ENCODE results near the gene PRSS57.
"Not testable (repeated sequence)": the region's sequence is repeated elsewhere in the genome, so short reads cannot be mapped to it uniquely, and the experiment has no call there.

Gene PRSS57

DNA sequence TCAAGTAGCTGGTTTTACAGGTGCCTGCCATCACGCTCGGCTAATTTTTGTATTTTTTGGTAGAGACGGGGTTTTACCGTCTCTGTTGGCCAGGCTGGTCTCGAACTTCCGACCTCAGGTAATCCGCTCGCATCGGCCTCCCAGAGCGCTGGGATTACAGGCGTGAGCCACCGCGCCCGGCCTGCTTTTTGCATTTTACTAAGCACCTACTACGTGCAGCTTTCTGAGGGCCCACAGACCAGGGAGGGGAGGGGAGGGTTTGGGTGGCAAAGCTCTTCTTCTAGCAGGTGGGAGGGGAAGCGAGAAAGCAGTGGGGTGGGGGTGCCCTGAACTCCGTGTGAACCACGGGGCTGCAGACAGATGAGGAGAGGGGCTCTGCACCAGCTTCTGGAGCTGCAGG lies 28.5 kb upstream of the PRSS57 start:
- no peak for FAIRE-seq
- DNase-seq (ENCODE audit: low spot score) = no peak

DNA sequence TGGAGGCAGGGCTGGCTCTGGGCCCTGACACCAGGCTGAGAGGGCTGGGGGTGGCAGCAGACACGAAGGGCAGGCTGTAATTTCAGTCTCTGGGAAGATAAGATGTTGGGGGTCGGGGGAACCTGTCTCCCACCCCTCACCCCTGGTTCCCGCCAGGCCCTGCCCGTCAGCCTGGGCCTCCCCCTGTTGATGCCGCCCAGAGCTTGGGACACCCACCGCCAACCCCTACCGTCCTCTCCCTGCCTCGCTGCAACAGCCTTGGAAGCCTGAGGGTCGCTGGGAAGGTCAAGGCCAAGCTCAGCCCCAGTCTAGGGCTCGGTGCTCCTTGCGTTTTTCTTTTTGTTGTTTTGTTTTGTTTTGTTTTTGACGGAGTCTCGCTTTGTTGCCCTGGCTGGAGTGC lies 28.0 kb upstream of the PRSS57 start:
- no peak for DNase-seq (ENCODE audit: low spot score)
- FAIRE-seq = no peak

- no peak for FAIRE-seq
- DNase-seq (ENCODE audit: low spot score) = no peak
These were observed 27.4 kb upstream of the PRSS57 start for GRCh38 chr19:722553-723101.

DNA sequence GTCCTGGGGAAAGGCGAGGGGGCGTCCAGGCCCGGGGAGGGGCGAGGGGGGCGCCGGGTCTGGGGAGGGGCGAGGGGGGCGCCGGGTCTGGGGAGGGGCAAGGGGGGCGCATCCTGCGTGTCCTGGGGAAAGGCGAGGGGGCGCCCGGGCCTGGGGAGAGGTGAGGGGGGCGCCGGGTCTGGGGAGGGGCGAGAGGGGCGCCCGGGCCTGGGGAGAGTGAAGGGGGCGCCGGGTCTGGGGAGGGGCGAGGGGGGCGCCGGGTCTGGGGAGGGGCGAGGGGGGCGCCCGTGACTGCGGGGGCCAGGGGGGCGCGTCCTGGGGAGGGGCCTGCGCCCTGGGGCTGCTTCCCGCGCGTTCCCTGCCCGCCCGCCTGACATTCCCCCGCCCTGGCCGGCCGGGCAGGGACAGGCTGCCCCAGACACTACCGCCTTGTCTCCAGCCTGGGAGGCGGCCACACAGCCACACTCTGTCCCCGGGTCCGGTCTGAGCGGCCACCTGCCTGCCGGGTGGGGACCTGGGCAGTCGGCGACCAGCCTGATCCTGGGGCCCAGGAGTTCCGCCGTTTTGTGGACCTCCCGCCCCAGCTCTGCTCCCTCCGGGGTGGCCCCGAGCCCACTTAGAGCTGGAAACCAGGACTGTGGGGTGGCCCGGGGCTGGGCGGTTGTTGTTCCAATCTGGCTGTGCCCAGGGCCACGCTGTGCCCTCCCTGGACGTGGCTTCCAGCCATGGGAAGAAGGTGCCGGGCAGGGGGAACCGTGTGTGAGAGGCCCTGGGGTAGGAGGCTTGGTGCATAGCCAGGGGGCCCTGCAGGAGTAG lies 25.3 kb upstream of the PRSS57 start:
- DNase-seq (ENCODE audit: low spot score) = no peak
- FAIRE-seq = no peak

- DNase-seq (ENCODE audit: low spot score) = no peak
- no peak for FAIRE-seq
These were observed 24.5 kb upstream of the PRSS57 start for GRCh38 chr19:719636-720344.

GRCh38 chr19:718991-719512 lies 23.8 kb upstream of the PRSS57 start:
- FAIRE-seq = no peak
- DNase-seq (ENCODE audit: low spot score) = no peak

- FAIRE-seq (no peak), DNase-seq (ENCODE audit: low spot score) (no peak)
These were observed 23.1 kb upstream of the PRSS57 start for GRCh38 chr19:718251-718951.

GRCh38 chr19:715347-715746 lies 20.1 kb upstream of the PRSS57 start:
- DNase-seq (ENCODE audit: low spot score) (no peak), FAIRE-seq (no peak)

- DNase-seq (ENCODE audit: low spot score) (no peak), FAIRE-seq (no peak)
These were observed 16.0 kb upstream of the PRSS57 start for GRCh38 chr19:711254-711653.

GRCh38 chr19:710767-711166 lies 15.5 kb upstream of the PRSS57 start:
- FAIRE-seq = no peak
- DNase-seq (ENCODE audit: low spot score) = no peak

DNA sequence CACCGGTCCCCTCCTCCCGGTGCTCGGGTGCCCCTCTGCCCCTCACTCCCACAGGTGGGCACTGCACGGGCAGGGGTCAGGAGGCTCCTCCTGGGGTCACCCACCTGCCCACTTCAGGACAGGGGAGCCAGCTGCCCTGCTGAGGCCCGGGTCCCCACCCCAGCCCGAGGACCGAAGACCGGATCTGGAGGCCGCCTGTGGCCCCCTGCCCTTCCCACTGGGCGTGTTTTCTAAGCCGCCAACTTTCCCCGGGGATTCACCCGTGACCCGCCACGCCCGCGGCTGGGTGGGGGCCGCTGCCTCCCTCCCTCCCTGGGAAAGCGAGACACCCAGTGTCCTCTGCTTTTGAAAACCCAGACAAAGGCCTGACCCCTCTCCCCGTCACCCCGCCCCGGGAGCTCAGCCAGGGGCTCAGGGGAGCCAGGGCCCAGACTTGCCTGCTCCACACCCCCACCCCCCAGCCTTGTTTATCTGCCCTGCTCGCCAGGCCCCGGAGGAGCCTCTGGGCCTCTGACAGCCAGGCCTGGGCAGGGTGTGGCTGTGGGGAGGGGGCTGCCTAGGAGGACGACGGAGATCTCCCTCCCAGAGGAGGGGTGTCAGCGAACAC lies 14.8 kb upstream of the PRSS57 start:
- DNase-seq (ENCODE audit: low spot score) (no peak), FAIRE-seq (no peak)

DNA sequence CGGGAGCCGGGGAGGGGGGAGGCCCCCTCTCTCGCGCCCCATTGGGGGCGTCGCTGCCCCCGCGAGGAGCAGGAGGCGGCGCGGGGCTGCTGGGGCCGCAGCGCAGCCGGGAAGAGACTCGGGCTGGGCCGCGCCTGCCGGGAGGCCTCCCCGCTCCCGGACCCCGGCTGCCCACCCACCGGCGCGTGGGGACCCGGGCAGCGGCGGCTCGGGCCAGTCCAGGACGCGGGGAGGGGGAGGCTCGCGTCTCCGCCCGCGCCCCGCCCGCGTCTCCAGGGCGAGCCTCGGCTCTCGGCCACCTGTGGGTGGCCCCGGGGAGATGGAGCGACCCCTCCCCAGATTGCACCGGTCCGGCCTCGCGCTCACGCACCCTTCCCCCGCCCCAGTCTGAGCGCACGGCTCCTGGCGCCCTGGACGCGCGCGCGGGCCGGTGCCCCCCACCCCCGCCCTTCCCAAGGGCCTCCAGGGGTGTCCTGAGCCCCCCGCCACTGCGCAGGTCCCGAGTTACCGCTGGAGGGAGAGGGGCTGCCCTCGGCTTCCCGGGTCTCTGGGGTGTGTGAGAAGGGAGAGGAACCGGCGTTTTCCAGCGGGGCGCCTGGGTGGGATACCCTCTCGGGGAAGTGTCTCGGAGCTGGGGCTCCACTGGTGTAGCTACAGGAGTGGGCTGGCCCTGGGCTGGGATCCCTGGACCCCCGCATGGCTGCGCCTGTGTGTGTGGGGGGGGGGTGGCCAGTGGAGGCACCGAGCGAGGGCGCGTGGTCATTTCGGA lies 14.1 kb upstream of the PRSS57 start:
- no peak for FAIRE-seq

DNA sequence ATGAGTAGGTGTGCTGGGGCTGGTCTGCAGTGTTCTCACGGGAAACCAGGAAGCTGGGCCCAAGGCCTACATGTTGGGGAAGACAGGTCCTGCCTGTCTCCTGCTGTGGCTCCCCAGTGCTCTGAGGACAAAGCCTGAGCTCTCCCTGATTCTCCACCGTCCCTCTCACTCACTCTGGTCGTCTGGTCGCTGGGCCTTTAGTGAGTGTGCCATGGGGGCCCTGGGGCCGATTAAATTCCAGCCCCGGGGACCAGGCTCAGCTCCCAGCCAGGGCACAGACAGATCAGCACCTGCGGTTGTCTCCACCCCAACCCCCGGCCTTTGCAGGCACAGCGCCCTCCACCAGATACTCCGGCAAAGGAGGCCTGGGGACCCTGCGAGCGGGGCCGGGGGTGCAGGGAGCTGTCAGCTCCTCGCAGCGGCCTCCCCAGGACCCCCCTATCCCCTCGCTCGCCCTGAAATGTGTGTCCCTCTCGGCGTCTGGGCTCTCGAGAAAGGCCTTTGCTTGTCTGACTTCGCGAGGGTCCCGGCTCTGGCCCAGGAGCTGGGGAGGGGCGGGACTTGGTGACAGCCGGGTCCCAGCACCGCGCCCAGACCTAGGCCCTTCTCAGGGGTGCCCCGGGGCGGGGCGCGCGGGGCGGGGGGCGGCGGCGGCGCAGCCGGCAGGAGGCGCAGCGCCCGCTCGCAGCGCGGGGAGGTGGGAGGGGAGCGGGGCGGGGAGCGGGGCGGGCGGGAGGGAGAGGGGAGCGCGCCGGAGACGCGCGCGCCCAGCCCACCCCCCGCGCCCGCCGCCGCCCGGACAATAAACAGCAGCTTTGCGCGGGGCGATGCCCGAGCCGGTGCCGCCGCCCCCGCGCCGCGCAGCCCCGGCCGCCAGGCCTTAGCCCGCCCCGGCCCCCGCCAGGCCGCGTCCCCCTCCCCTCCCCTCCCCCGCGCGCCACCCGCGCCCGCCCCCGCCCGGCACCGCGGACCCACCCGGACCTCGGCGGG lies 13.2 kb upstream of the PRSS57 start, which contains the start of gene PALM:
TSS of gene PALM (plus strand) at position 782 of the 990 bp plus-strand sequence. CDS start 212 bp downstream, outside the sequence.
- no peak for FAIRE-seq
- peak; percentile 58 for DNase-seq (ENCODE audit: low spot score)

More for the DNA sequence above, 14.1 kb upstream of the PRSS57 start:
- DNase-seq (ENCODE audit: low spot score) = no peak

DNA sequence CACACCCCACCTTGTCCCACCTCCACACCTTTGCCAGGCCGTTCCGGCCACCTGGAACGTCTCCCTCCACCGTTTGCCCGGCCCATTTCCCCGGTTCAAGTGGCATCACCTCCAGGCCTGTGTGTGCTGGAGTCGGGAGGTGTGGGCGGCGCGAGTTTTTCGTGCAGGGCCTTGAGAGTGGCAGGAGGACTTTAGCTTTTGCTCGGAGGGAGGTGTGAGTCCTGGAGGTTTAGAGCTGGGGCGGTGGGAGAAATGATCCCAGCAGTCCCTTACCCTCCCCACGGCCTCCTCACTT lies 9.1 kb upstream of the PRSS57 start:
- no peak for DNase-seq (ENCODE audit: low spot score)
- FAIRE-seq = no peak

- DNase-seq (ENCODE audit: low spot score) (peak; percentile 41), FAIRE-seq (no peak)
These were observed 8.6 kb upstream of the PRSS57 start for GRCh38 chr19:703651-704446.

GRCh38 chr19:703329-703650 lies 8.0 kb upstream of the PRSS57 start:
- DNase-seq (ENCODE audit: low spot score) (no peak), FAIRE-seq (no peak)

GRCh38 chr19:702847-703246 lies 7.6 kb upstream of the PRSS57 start:
- FAIRE-seq; DNase-seq (ENCODE audit: low spot score): not testable (repeated sequence)

GRCh38 chr19:699885-700284 lies 4.6 kb upstream of the PRSS57 start:
- not testable (repeated sequence) for DNase-seq (ENCODE audit: low spot score); FAIRE-seq

DNA sequence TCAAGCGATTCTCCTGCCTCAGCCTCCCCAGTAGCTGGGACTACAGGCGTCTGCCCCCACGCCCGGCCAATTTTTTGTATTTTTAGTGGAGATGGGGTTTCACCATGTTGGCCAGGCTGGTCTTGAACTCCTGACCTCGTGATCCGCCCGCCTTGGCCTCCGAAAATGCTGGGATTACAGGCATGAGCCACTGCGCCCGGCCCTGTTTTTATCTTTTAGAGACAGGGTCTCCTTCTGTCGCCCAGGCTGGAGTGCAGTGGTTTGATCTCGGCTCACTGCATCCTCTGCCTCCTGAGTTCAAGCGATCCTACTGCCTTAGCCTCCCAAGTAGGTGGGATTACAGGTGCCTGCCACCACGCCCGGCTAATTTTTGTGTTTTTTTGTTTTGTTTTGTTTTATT lies 3.3 kb upstream of the PRSS57 start:
- DNase-seq (ENCODE audit: low spot score); FAIRE-seq: not testable (repeated sequence)

Data from urothelium cell line (cell line).